Measurements from ENCODE around the gene USP9X. TPM values are rescaled to one million over a fixed set of nuclear protein-coding genes. Genes with fewer than 3 reads are reported as not detected.

USP9X gene
- total RNA-seq, 2 experiments from 2014 or later: 38.0 to 58.5 TPM

DNA sequence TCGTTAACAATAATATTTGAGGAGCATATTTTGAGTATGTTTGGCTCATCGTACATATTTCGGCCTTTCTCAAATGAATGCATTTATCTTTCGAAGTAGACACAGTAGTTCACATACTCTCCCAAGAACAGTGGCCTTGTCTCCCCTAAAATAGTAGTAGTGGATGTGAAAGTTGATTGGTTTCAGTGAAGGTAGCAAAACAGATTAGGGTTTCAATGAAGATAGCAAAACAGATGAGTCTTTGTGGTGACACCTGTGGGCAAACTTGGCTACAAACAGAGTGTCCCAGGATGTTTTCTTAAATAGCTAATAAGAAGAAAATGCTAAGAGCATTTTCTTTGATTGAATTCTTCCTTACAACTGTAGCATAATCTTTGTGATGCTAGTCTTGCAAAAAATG is 67.0 kb downstream of the USP9X start:
- Histone ChIP-seq H2AFZ (ENCODE audit: low read length) (no peak overlapping the region), H3K4me1 (ENCODE audit: insufficient read depth, low read length, poor library complexity, severe bottlenecking) (no peaks in the 10 kb centered on the region), H3K79me2 (ENCODE audit: insufficient read depth, low read depth, low read length) (no peaks in the 10 kb centered on the region), H3K4me3 (ENCODE audit: low read depth, low read length, poor library complexity, severe bottlenecking) (no peak overlapping the region), H3K4me2 (ENCODE audit: low read length) (no peak overlapping the region), H4K20me1 (ENCODE audit: insufficient read depth, low read length) (no peaks in the 10 kb centered on the region), H3K9me2 (ENCODE audit: insufficient read depth, low read length) (no peaks in the 10 kb centered on the region), H3K36me3 (ENCODE audit: insufficient read depth, low read length) (peaks cover 88% of the 10 kb centered on the region), H3K9me3 (ENCODE audit: low read length) (no peaks in the 10 kb centered on the region), H3K27ac (ENCODE audit: low read depth, low read length, poor library complexity, severe bottlenecking) (no peak overlapping the region)
- ChIA-PET CTCF (ENCODE audit: unreplicated experiment) (no interaction called here), POLR2A (interaction anchor here (0.6 to 1.4 kb wide), 4 partner anchors 18 to 1323 kb away, joined by 3 to 5 read pairs (median 4); no protein-coding TSS in a partner anchor)
- no TSS peak for BruUV-seq (replicated peaks)
- no peak for TF ChIP-seq EZH2phosphoT487 (IDR thresholded peaks at IDR 0.05; ENCODE audit: borderline replicate concordance, low read depth, low read length)
- TF ChIP-seq, protein P1, sequence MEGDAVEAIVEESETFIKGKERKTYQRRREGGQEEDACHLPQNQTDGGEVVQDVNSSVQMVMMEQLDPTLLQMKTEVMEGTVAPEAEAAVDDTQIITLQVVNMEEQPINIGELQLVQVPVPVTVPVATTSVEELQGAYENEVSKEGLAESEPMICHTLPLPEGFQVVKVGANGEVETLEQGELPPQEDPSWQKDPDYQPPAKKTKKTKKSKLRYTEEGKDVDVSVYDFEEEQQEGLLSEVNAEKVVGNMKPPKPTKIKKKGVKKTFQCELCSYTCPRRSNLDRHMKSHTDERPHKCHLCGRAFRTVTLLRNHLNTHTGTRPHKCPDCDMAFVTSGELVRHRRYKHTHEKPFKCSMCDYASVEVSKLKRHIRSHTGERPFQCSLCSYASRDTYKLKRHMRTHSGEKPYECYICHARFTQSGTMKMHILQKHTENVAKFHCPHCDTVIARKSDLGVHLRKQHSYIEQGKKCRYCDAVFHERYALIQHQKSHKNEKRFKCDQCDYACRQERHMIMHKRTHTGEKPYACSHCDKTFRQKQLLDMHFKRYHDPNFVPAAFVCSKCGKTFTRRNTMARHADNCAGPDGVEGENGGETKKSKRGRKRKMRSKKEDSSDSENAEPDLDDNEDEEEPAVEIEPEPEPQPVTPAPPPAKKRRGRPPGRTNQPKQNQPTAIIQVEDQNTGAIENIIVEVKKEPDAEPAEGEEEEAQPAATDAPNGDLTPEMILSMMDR (conservative IDR thresholded peaks at IDR 0.05; ENCODE audit: low read length): no peak
- DNase-seq (ENCODE audit: low spot score): no peak
- intact Hi-C loops (cut with micrococcal nuclease; ENCODE audit: unreplicated experiment): no loop called here

DNA sequence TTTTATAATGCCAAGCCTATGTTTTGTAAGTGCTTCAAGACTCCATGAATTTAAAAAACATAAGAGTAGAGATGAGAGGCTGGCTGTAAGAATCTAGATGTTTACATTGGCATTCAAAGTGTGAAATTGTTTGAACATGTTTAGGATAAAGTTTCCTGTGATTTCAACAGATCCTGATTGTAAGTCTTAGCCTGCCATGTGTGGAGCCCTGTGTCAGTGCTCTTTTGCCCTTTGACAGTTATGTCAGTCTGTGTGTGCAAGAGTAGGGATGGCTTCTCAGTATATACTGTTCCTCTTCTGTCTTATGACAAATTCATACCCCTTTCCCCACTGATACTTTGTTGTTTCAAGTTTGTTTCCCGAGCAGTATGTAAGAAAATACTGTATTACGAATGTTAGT is 68.2 kb downstream of the USP9X start:
- H3K9me3 ChIP-seq (ENCODE audit: low read length): no peaks in the 10 kb centered on the region
- H3K4me3 ChIP-seq (ENCODE audit: low read depth, low read length, poor library complexity, severe bottlenecking): no peak overlapping the region
- DNase-seq (ENCODE audit: low spot score): no peak
- no peaks in the 10 kb centered on the region for H3K4me1 ChIP-seq (ENCODE audit: insufficient read depth, low read length, poor library complexity, severe bottlenecking)
- peaks cover 77% of the 10 kb centered on the region for H3K36me3 ChIP-seq (ENCODE audit: insufficient read depth, low read length)
- H3K4me2 ChIP-seq (ENCODE audit: low read length): no peak overlapping the region
- POLR2A ChIA-PET: interaction anchor here (0.9 to 1.4 kb wide), 3 partner anchors 14 to 19 kb away, joined by 4 read pairs; no protein-coding TSS in a partner anchor
- no peaks in the 10 kb centered on the region for H4K20me1 ChIP-seq (ENCODE audit: insufficient read depth, low read length)
- CTCF ChIA-PET (ENCODE audit: unreplicated experiment): no interaction called here
- no TSS peak for BruUV-seq (replicated peaks)
- no peaks in the 10 kb centered on the region for H3K9me2 ChIP-seq (ENCODE audit: insufficient read depth, low read length)
- intact Hi-C loops (cut with micrococcal nuclease; ENCODE audit: unreplicated experiment): no loop called here
- H3K79me2 ChIP-seq (ENCODE audit: insufficient read depth, low read depth, low read length): no peaks in the 10 kb centered on the region
- TF ChIP-seq, protein P1 (conservative IDR thresholded peaks at IDR 0.05; ENCODE audit: low read length): no peak
- TF ChIP-seq EZH2phosphoT487 (IDR thresholded peaks at IDR 0.05; ENCODE audit: borderline replicate concordance, low read depth, low read length): no peak
- H2AFZ ChIP-seq (ENCODE audit: low read length): no peak overlapping the region
- no peak overlapping the region for H3K27ac ChIP-seq (ENCODE audit: low read depth, low read length, poor library complexity, severe bottlenecking)

DNA sequence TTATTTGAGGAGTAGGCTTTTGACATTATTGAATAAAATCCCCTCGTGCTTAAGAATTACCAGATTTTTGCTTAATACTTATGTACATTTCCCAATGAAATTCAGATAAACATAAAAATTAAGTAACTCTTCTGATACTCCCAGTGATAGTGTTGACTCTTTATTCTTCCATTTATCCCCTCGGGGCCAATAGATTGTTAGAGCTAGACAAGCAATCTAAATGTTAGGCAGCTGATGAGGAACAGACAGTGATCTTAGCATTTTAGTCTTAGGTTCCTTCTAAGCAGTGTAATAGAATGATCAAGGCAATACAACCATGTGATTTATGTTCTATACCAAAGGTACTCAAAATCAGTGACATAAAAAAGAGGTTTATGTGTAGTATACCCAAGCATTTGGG is 68.7 kb downstream of the USP9X start:
- Histone ChIP-seq H3K4me3 (ENCODE audit: low read depth, low read length, poor library complexity, severe bottlenecking) (no peak overlapping the region), H2AFZ (ENCODE audit: low read length) (no peak overlapping the region), H3K27ac (ENCODE audit: low read depth, low read length, poor library complexity, severe bottlenecking) (no peak overlapping the region), H4K20me1 (ENCODE audit: insufficient read depth, low read length) (no peaks in the 10 kb centered on the region), H3K36me3 (ENCODE audit: insufficient read depth, low read length) (peaks cover 72% of the 10 kb centered on the region), H3K4me1 (ENCODE audit: insufficient read depth, low read length, poor library complexity, severe bottlenecking) (no peaks in the 10 kb centered on the region), H3K79me2 (ENCODE audit: insufficient read depth, low read depth, low read length) (no peaks in the 10 kb centered on the region), H3K4me2 (ENCODE audit: low read length) (no peak overlapping the region), H3K9me3 (ENCODE audit: low read length) (no peaks in the 10 kb centered on the region), H3K9me2 (ENCODE audit: insufficient read depth, low read length) (no peaks in the 10 kb centered on the region)
- DNase-seq (ENCODE audit: low spot score): no peak
- POLR2A ChIA-PET: no interaction called here
- intact Hi-C loops (cut with micrococcal nuclease; ENCODE audit: unreplicated experiment): no loop called here
- no peak for TF ChIP-seq EZH2phosphoT487 (IDR thresholded peaks at IDR 0.05; ENCODE audit: borderline replicate concordance, low read depth, low read length)
- TF ChIP-seq, protein P1 (conservative IDR thresholded peaks at IDR 0.05; ENCODE audit: low read length): no peak
- CTCF ChIA-PET (ENCODE audit: unreplicated experiment): no interaction called here
- no TSS peak for BruUV-seq (replicated peaks)
